AG08395 (cell line): ENCODE results near the gene MAML3.

Experiments used
- DNase-seq: peaks from one replicate; pipeline ENCODE4 v3.0.0; 2012; ENCODE audit warnings: mixed read lengths, low spot score

MAML3 gene

DNA sequence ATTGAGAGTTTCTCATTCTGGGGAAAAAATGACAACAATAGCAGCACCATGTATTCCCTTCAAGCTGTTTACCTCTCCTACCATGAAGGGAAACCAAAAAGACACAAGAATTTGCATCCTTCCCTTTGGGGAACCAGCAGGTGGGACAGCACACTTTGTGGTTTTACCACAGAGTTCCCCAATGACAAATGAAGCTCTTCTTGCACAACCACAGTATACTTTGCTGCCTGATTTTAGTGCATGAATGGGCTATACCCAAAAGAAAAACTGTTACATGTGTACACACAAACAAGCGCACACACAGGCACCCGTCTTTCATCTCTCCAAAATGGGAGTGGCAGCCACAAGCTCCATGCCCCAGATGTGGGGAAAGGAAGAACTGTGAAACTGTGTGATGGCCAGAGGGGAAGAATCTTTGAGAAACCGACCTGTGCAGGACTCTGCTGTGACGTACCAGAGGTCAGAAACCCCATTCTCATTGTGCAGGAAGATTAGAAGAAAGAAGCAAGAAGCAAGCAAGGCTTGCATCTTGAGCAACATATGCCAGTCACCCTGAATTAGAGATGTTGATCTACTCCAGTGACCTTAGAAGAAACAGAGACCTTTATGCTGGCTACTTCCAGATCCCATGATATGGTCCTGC is 2.7 kb upstream of the MAML3 start:
- no peak for DNase-seq

DNA sequence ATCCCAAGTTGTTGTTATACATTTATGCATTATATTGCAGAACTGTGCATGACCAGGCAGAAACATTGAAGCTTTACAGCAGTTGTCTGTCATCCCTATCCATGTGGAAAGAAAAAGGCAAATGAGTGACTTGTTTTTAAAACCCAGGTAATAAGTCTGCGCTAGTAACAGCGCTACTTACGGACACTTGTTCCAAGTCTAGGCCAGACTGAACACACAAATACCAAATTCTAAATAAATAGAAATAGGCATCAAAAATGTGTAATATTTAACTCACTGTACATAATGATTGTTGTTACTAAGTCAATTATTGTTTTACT is 548 bp upstream of the MAML3 start:
- no peak for DNase-seq

DNA sequence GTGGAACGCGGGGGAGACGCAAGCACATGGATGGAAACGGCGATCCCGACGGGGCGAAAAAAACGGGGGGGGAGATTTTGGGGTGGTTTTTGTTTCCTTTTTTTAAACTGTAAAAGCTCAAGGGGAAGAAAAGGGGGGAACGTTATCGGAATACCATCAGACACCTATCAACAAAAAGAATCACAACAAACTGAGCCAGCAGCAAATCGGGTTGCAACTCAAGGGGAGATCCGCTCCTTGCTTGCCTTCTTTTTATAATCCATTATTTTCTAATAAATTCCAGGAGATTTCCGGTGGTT is 616 bp downstream of the MAML3 start:
- DNase-seq: no peak

DNA sequence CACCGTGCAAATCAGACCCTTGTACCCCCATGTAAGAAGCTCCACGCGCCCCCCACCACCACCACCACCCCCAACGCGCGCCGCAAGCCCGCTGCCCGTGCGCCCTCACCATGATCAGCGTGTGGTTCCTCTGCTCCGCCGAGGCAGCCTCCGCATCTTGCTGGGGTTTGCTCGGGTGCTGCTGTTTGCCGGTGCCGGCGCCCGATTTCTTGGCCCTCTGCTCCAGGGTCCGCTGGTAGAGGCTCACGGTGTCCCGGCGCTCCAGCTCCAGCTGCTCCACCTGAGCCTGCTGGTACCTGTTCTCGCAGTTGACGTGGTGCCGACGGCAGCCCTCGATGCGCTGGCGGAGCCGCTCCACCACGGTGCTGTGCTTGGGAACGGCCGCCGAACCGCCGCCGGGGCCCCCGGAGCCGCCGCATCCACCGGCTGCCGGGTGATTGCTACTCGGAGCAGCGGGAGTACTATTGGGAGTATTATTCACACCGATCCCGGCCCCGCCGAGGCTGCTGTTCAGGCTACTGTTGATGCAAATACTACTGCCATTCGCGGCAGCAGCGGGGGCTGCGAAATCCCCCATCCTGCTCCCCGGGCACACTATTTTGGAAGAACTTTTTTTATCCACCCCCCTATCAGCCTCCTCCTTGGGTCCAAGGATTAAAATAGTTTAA is 1.1 kb downstream of the MAML3 start:
- DNase-seq: peak; percentile 23

DNA sequence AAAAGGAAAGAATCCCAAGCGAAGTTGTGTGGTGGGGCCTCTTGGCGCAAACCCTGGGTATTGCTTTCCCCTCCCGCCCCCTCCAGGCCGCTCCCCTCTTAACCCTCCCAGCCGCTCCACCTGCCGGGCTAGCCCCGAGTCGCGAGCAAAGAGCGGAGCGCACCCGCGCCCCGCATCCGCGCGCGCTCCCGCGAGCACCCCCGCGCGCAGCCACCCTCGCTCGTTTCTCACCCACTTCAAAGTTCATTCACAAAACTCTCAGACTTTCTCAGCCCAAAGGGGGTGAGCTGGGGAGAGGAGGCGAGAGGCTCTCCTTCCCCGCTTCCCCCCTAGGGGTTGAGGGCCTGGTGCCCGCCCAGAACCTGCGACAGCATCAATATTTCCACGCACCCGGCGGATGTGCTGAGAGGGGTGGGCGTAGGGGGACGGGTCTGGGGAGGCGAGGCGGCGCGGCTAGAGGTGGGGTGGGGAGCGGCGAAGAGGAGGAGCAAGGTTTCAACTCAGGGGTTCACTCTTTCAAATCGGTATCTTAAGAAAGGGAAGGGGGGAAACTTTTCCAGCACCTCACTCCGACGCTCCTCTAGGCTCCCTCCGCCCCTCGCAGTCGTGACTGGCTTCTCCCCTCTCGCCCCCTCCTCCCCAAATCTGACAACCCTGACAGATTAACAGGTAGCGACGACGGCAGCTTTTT is 1.8 kb downstream of the MAML3 start:
- peak; percentile 25 for DNase-seq

DNA sequence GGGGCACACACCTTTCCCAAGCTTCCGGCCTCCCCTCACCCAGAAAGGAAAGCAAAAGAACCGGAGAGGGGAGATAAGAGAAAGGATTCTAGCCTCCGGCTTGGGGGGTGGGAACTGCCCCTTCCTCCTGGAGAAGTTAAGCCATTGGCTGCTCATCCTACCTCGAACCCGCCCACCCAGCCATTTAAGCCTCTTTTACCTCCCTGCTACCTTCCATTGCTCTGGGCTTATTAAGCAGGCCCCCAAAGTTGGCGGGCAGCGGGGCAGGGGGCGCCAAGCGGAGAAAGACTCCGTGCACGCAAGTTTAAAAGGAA is 2.3 kb downstream of the MAML3 start:
- DNase-seq: peak; percentile 42

DNA sequence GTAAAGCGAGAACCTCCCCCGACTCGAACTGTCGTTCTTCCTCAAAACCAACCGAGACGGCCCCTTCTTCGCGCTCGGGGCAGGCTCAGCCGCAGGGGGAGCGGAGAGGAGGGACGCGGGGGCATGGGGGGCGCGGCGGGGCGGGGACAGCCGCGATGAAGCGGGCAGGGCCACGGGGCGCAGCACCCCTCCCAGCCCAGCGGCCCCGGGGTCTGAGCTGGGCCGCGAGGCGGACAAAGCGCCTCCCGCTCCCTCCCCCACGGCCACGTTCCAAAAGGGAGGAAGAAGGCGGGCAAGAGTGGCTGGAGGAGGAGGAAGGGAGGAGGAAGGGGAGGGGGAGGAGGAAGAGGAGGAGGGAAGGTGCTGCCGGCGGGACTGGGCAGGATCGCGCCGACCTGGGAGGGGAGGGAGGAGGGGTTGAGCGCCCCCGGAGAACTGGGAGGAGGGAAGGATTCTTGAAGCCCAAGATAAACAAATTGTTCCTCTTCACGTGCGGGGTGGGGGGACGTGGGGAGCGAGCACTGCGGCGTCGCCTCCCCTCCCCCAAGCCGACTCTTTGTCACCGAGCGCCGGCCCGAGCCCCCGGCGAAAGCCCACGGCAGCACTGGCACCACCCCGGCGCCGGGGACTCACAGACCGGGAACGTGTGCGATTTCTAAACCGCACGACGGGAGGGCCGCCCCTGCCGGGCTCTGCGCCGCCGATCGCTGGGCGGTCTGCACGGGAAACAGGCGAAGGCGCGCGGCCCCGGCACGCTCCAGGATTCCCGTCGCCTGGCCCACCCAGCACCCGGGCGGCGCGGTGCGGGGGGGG is 2.9 kb downstream of the MAML3 start:
- peak; percentile 77 for DNase-seq

DNA sequence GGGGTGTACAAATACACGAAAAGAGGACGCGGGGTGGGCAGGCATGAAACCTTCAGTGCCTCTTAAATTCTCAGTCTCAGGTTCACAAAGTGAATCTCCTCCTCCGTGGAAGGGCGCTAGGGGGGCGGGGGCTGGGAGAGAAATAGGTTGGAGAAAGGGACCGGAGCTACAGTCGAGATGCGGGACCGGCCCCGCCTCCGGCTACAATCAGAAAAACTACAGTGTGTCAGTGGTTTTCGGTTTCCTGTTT is 3.4 kb downstream of the MAML3 start:
- no peak for DNase-seq

DNA sequence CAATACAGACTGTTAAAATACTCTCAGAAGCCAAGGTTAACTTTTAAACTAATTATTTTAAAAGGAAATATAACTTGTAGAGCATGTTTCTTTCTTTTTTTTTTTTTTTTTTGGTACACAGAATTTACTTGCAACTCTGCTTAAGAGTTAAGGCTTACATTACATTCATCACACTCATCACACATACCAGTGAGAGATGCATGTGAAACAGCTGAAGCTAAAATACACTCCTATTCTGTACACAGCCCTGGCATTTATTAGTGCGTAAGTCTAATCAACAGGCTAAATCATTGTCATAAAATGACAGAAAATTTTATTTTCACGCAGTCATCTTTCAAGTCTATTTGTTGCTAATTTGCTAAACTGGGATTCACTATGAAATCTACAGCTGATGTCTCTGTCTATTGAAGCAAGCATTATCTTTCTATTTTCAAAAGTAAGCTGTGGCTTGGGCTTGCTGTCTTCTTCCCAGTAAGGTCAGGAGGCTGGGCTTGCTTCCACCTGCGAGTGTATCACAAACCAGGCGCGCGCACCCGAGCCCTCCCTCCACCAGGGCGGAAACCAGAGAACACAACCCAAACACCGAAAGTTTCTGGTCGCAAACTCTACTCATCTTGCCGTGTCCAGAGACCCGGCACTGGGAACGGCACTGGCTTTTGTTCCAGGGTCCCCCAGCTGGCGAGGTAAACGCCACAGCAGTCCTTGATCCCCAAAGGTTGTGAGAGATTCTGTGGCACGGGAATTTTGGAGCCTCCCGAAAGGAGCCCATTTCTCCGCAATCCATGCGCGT is 3.9 kb downstream of the MAML3 start:
- DNase-seq: peak; percentile 16

DNA sequence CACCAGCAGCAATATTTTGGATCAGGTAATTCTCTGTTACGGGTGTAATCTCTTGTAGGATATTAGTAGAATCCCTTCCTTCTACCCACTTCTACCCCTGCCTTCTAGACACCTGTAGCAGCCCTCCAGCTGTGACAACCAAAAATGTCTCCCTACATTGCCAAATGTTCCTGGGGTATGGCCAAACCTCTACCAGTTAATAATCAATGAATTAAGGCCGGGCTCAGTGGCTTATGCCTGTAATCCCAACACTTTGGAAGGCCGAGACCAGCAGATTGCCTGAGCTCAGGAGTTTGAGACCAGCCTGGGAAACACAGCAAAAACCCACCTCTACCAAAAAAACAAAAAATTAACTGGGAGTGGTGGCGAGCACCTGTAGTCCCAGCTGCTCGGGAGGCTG is 9.9 kb downstream of the MAML3 start:
- DNase-seq: no peak

DNA sequence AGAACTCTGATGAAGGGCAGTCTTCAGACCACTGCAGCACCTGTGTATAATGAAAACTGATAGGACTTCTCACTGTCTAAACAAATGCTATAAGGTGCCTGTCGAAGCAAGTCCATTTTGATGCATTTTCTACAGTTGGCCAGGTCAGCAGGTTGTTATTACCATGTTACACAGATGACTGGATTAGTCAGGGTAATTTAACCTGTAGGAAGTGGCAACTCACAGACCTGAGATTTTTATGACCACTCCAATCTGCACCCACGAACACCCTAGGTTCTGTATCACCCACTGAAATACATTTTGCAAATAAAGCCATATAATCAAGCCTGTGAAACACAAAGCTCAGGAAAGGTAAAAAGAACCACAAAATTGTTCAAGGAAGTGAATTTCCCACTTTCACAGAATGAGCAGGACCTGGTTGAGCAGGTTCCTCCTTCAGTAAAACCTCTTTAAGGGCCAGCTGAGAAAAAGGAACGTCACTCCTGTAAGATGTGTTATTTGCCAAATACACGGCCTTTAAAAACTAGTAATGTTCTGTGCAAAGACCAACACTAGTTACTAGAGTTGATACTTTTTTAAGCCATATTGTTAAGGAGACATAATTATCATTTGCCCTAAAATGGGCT is 12.7 kb downstream of the MAML3 start:
- no peak for DNase-seq

DNA sequence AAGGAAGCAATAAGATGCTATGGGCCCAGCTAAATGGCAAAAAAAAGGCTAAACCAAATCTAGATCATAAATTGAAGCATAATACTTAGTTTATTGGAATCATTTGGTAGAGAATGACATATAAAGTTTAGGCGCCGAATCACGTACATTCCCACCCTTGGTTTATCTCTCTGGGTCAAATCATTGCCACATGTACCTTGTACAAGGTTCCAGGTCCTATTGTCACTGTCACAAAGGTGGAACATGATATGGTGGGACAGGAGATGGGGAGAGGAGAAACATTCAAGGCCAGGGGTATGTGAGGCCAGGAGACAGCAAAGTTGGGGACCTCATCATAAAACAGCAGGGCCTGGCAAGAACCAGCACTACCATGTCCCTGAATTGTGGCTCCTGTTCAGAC is 13.4 kb downstream of the MAML3 start:
- DNase-seq: no peak

DNA sequence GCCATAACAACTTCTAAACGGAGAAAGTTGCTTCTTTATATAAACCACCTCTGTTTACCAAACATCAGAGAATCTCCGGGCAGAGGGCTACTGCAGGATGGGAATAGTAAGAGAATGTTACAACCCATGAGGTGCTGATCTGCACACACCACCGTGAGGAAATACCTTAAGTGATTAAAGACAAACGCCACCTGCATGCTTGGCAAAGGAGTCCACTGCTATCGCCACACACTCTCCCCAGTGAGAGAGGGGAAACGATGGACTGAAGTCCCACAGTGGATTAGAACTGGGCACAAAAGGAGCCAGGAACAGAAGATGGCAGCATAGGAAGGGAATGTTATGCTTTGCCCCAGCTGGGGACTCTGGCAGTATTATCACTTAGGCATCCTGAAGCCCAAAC is 15.6 kb downstream of the MAML3 start:
- no peak for DNase-seq

DNA sequence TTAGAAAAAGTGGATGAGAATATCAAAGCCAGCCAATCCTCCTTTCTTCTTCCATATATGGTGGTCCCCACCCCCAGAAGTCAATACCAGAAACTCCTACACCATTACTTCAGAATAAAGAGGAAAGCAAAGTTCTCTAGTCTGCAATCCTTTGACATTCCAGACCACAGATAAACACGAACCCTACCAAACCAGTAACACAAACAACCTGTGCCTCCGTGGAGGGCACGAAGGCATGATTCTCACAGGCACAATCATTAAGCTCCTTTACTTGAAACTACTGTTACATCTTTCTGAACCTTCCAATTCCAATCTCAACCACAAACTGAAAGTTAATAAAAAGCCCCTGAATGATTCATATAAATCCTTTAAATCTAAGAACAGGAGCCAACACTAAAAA is 16.3 kb downstream of the MAML3 start:
- no peak for DNase-seq

DNA sequence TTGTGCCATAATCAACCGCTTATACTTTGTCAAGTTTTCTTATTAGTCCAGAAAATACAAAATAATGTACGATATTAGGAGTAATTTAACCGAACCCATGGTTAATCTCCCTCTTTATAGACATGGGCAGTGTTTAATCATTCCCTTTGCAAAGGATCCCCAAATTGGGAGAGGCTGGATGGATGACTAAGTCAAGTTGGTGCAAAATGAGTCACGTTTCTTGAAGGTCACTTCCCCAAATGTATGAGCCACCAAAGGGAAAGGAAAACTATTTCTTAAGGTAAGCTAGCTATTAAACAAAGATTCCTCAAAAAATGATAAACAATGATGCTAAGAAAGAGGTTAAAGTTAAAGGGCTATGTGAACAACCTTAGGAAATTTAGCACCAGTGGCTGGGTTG is 17.5 kb downstream of the MAML3 start:
- peak; percentile 52 for DNase-seq

DNA sequence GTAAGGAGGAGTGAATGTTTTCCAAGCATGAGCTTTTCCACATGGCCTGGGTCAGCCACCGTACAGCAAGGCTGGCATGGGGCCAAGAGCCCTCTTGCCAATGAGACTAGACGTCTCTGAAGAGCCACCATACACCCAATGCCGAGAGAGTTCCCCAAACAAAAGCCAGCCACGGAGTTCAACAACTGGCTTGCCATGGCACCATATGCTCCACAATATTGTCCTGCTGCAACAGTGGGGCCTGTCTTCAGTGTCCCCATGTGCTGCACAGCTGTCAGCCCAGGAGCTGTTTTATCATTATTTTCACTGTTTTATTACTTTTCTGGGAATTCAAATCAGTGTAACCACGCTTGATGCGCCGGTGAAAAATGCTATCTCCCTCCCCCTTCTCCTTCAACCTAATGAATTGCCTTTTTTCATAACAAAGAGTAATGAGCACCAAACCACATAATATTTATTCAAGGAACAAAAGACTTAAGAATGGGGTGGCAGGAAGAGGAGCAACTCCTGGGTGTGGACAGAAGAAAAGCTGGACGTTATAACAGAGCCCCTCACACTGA is 18.4 kb downstream of the MAML3 start:
- peak; percentile 14 for DNase-seq

DNA sequence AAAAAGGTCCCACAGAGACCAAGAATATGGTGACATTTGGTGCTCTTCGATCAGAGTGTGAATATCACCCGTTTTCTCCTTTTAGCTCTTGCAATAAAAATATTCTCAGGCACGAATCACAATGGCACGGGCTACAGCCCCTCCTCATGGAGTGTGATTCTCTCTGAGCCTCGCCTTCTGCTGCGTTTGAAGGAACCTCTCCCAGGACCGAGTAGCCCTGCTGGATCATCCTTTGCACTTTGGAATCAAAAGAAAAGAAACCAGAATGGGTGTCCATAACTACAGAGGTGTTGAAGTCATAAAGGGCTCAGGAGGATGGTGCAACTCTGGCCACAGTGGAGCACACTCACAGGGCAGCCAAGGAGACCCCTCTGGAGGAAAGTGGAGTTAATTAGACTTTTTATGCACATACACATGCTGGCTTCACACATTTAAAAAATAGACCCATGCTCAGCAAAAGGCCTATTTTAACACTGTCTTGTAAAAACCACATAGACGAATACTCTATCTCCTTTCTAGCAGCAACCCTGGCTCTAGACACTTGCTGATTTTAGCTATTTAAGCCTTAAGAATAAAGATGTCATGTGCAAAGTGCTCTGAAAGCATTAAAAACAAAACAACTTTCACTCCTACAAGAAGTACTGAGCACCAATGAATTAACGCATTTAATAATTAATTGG is 19.1 kb downstream of the MAML3 start:
- no peak for DNase-seq

DNA sequence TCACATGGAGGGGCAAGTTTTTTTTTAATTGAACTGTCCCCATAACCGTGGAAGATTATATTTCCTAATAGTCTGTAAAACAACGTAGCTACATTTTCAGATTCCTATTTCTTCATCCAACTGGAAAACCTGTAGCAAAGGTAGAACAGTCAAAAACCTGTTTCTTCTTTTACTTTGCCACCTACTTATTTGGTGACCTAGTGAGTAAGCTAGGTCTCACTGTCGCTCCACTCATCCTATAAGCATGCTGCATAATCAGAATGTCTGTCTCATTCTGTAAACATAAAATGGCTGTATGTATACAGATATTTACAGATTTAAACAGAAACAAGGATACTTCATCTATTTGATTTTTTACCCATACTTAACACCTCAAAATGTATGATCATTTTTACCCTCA is 20.4 kb downstream of the MAML3 start:
- DNase-seq: no peak

DNA sequence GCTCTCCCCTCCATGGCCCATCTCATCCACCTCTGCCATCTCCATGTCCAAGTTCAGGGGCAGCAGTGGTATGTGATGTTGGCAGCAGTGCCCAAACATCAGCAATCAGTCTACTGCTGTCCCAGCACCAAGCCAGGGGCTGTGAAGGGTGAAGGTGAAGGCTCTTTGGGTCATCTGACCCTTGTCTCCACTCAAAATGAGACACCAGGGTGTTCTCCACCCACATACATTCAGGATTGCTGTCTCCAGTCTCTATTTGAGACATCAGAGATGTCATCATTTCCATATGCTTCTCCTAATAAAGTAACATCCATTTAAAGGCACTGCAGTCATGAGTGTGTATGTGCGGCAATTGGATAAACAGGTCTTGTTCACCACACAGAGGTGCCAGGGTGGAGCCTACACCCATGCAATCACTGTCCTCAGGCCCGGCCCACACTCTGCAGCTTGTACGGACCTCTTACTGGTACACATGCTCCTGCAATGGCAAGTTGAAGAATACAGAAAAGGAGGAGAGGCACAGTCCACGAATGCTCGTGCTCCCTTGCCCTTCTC is 22.2 kb downstream of the MAML3 start:
- DNase-seq: no peak

DNA sequence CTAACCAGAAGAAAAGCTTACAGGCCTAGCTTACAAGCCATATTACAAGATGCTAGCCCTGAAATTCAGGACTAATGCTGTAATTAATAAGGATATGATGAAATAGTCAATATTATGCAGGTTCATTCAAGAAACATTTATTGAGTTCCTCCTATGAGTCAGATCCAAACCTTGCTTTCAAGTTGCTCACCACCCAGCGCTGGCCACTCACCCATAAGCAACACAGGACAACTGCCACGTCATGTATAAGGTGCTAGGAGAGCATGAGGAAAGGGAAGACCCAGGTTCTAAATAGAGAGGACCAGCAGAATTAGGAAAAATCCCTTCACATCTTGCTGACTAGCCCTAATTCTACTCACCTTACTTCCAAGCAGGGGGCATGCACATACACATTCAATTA is 23.3 kb downstream of the MAML3 start:
- no peak for DNase-seq

DNA sequence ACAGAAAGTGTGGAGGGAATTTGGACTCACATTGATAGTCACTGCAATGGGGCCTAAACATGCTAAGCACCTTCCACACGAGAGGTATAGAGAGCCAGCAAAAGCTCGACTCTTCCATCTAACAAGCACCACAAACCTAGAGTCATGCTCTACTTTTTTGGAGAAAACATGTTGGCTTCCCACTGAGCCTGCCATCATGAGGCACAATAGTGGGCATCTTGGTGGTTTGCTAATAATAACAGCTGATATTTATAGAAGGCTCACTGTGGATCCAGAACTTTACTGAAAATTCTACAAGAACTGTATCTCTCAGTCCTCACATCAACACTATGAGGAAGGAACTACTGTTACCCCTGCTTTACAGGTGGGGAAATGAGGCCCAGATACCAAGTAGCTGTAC is 26.6 kb downstream of the MAML3 start:
- no peak for DNase-seq
